Sigmoid colon (tissue), 4 donors: Measurements from ENCODE around the gene CEP295NL.

Experiments used
- EP300 ChIP-seq, 4 donors: sonication (generic); formaldehyde crosslinking; IDR thresholded peaks; one replicate each; pipeline ENCODE4 v1.6.1; 2017; ENCODE audit warnings: antibody characterized with exemption in 4 of 4
- POLR2A ChIP-seq, 2 donors: fragments of 450-650 bp; IDR thresholded peaks; one replicate each; pipeline ENCODE4 v1.6.1; 2016; ENCODE audit warnings: antibody characterized with exemption in 2 of 2, mild to moderate bottlenecking in 2 of 2, moderate library complexity in 2 of 2
- TF ChIP-seq, protein P1 (sequence below), 4 experiments: fragments of 450-650 bp in 3 of 4; fragments of 200-600 bp in 1 of 4; IDR thresholded peaks; one replicate each; pipeline ENCODE4 v1.5.1; 2016 to 2019; ENCODE audit warnings: antibody characterized with exemption in 4 of 4, mild to moderate bottlenecking in 3 of 4, moderate library complexity in 2 of 4

GRCh38 chr17:78861229-78861628 is 41.8 kb downstream of the CEP295NL start:
- TF ChIP-seq, protein P1, sequence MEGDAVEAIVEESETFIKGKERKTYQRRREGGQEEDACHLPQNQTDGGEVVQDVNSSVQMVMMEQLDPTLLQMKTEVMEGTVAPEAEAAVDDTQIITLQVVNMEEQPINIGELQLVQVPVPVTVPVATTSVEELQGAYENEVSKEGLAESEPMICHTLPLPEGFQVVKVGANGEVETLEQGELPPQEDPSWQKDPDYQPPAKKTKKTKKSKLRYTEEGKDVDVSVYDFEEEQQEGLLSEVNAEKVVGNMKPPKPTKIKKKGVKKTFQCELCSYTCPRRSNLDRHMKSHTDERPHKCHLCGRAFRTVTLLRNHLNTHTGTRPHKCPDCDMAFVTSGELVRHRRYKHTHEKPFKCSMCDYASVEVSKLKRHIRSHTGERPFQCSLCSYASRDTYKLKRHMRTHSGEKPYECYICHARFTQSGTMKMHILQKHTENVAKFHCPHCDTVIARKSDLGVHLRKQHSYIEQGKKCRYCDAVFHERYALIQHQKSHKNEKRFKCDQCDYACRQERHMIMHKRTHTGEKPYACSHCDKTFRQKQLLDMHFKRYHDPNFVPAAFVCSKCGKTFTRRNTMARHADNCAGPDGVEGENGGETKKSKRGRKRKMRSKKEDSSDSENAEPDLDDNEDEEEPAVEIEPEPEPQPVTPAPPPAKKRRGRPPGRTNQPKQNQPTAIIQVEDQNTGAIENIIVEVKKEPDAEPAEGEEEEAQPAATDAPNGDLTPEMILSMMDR (IDR thresholded peaks at IDR 0.05): no peak
- TF ChIP-seq EP300 (IDR thresholded peaks at IDR 0.05) (no peak), POLR2A (IDR thresholded peaks at IDR 0.05) (no peak)
